Psoas muscle (tissue), 8 donors: ENCODE results near the gene ZMYND11. TPM values are rescaled to one million over a fixed set of nuclear protein-coding genes. Genes with fewer than 3 reads are reported as not detected.
"Not testable (repeated sequence)": the region's sequence is repeated elsewhere in the genome, so short reads cannot be mapped to it uniquely, and the experiment has no call there.

Experiments
- ATAC-seq, 4 donors: fragments of 200-7000 bp; cut with Tn5 transposase; one replicate each; pipeline ENCODE4 v1.9.1; 2020; ENCODE audit warnings: moderate library complexity in 3 of 4, mild to moderate bottlenecking in 2 of 4
- DNase-seq, 2 donors: peaks; one replicate each; pipeline ENCODE4 v3.0.0-alpha.2; 2020
- H3K27ac ChIP-seq: fragments of 200-600 bp; one replicate; pipeline ENCODE4 v1.8.0; 2022
- H3K27me3 ChIP-seq, 3 donors: fragments of 200-600 bp in 1 of 3; one replicate each; pipeline versions ENCODE4 v1.6.1 to v1.8.0; 2013 to 2022; ENCODE audit warnings: low read length in 2 of 3, mild to moderate bottlenecking in 2 of 3, moderate library complexity in 1 of 3; ENCODE audit not compliant: insufficient read depth in 3 of 3
- H3K36me3 ChIP-seq, 2 donors: fragments of 200-600 bp in 1 of 2; one replicate each; pipeline versions ENCODE4 v1.6.1 to v1.8.0; 2013 to 2022; ENCODE audit warnings: low read depth in 1 of 2, mild to moderate bottlenecking in 1 of 2, moderate library complexity in 1 of 2; ENCODE audit not compliant: insufficient read depth in 1 of 2
- H3K4me1 ChIP-seq: fragments of 200-600 bp; one replicate; pipeline ENCODE4 v1.8.0; 2022
- H3K4me3 ChIP-seq: fragments of 200-600 bp; one replicate; pipeline ENCODE4 v1.8.0; 2022; ENCODE audit warnings: mild to moderate bottlenecking
- H3K9me3 ChIP-seq: fragments of 200-600 bp; one replicate; pipeline ENCODE4 v1.8.0; 2022
- CTCF ChIP-seq: fragments of 200-600 bp; IDR thresholded peaks from one replicate; pipeline ENCODE4 v1.8.0; 2022; ENCODE audit warnings: antibody characterized with exemption
- WGBS, 3 donors: extraction: QIAGEN DNeasy Blood & Tissue Kit; methylation state at CpG; one replicate each; pipeline versions ENCODE4 v1.1.6 to v1.1.7; 2013; 5-methylcytosine and 5-hydroxymethylcytosine counted together
- intact Hi-C, 2 donors: fragments of 100-400 bp; cut with DNase I; formaldehyde crosslinking; loops; one replicate each; pipeline versions ENCODE4 v1.11.0 to v1.14.2; 2022
- polyA plus RNA-seq, 3 donors: library from polyadenylated mRNA; stranded (reverse); fragments of 200-250 nt; gene quantifications; one replicate each; pipeline ENCODE4 v1.2.3, GENCODE V29; 2013
- total RNA-seq, 4 donors: library from RNA; stranded (reverse); fragmentation: NEBNext Ultra II Directional in 2 of 4; extraction: Animal tissue kit (Norgen Biotek cat#: 25700) in 2 of 4; gene quantifications; one replicate each; pipeline versions ENCODE4 v1.2.1 to v1.2.4, GENCODE V29; 2021 to 2023
- donor health status: healthy with polysubstance abuse.
- donor health status: DM: no; HTN: no; CAD: no; lungs with moderate emphysema.
- donor health status: Bipolar disorder and iron deficiency.
- donor health status: healthy.
- donor health status: DM: yes; HTN: yes; CAD: no.
- donor health status: DM: no; HTN: no; CAD: no.
- donor health status: DM: no; HTN: no; CAD: no.
- donor health status: DM: yes; HTN: yes; CAD: no.

ZMYND11 gene
- total and polyA plus RNA-seq, 7 donors = 27.2 to 75.9 (median 60.3) TPM

GRCh38 chr10:299512-299911 lies 164.3 kb downstream of the ZMYND11 start:
- TF ChIP-seq CTCF = no peak
- H3K27ac ChIP-seq = no peak overlapping the region
- no peak for DNase-seq
- 97 to 99% (median 98%) methylated on average over 2 of the region's 2 CpGs for WGBS, 3 donors
- ATAC-seq = no peak
- no peaks in the 10 kb centered on the region for H3K9me3 ChIP-seq
- no peaks in the 10 kb centered on the region for H3K4me1 ChIP-seq
- peaks cover 0 to 16% of the 10 kb centered on the region in 2 donors for H3K36me3 ChIP-seq
- no peak overlapping the region for H3K4me3 ChIP-seq
- intact Hi-C loops = no loop called here
- no peaks in the 10 kb centered on the region for H3K27me3 ChIP-seq

GRCh38 chr10:299969-300368 lies 164.7 kb downstream of the ZMYND11 start:
- no peak overlapping the region for H3K4me3 ChIP-seq
- intact Hi-C loops = no loop called here
- ATAC-seq = no peak
- no peak for DNase-seq
- H3K36me3 ChIP-seq = peaks cover 0 to 19% of the 10 kb centered on the region in 2 donors
- no peaks in the 10 kb centered on the region for H3K9me3 ChIP-seq
- H3K27ac ChIP-seq = no peak overlapping the region
- H3K4me1 ChIP-seq = no peaks in the 10 kb centered on the region
- WGBS, 3 donors = 96 to 99% (median 97%) methylated on average over 7 of the region's 7 CpGs
- H3K27me3 ChIP-seq = no peaks in the 10 kb centered on the region
- no peak for TF ChIP-seq CTCF

- H3K27me3 ChIP-seq, H3K9me3 ChIP-seq, ATAC-seq, DNase-seq, H3K27ac ChIP-seq, intact Hi-C loops, H3K4me3 ChIP-seq, H3K4me1 ChIP-seq: not testable (repeated sequence)
- peaks cover 0 to 21% of the 10 kb centered on the region in 2 donors for H3K36me3 ChIP-seq
- WGBS, 3 donors = 96 to 98% (median 98%) methylated on average over 18 to 30 of the region's 31 CpGs
Observed at GRCh38 chr10:300580-300979, 165.3 kb downstream of the ZMYND11 start.

GRCh38 chr10:301536-301935 lies 166.3 kb downstream of the ZMYND11 start:
- 95 to 99% (median 98%) methylated on average over 9 of the region's 9 CpGs for whole genome bisulfite sequencing, 3 donors
- peaks cover 0 to 25% of the 10 kb centered on the region in 2 donors for H3K36me3 ChIP-seq
- H3K27ac ChIP-seq = no peak overlapping the region

More at GRCh38 chr10:301536-301935, 166.3 kb downstream of the ZMYND11 start:
- TF ChIP-seq CTCF = no peak
- Histone ChIP-seq H3K4me3 (no peak overlapping the region), H3K9me3 (no peaks in the 10 kb centered on the region), H3K27me3 (no peaks in the 10 kb centered on the region), H3K4me1 (no peaks in the 10 kb centered on the region)
- ATAC-seq (no peak), DNase-seq (no peak)
- intact Hi-C loops = no loop called here

Other genes with a start within 250 kb of the ZMYND11 start
- gene TUBB8, start 86.2 kb upstream of the ZMYND11 start, total RNA-seq = not detected
- gene TUBB8, start 86.2 kb upstream of the ZMYND11 start, polyA plus RNA-seq = under 1 TPM in 2 of 3 donors, not detected in 1; 0.06 to 0.07 TPM